AG09319 (cell line): ENCODE measurements around the gene QRSL1.

Source experiments
- DNase-seq: peaks from one replicate; pipeline ENCODE4 v3.0.0-alpha.2; 2010; ENCODE audit warnings: low read depth; ENCODE audit errors: extremely low read depth
- CTCF ChIP-seq: IDR thresholded peaks from 2 replicates; pipeline ENCODE4 v1.5.1; 2011; ENCODE audit warnings: low read depth, mild to moderate bottlenecking, inconsistent platforms, low read length, moderate library complexity

Gene QRSL1

GRCh38 chr6:106637717-106638341, 8.5 kb downstream of the QRSL1 start:
- TF ChIP-seq CTCF: no peak
- DNase-seq: no peak

GRCh38 chr6:106639812-106640211, 10.4 kb downstream of the QRSL1 start:
- no peak for TF ChIP-seq CTCF
- no peak for DNase-seq

- no peak for TF ChIP-seq CTCF
- no peak for DNase-seq
These were observed 13.1 kb downstream of the QRSL1 start for GRCh38 chr6:106642476-106642875.

- no peak for TF ChIP-seq CTCF
- DNase-seq: no peak
These were observed 13.7 kb downstream of the QRSL1 start for GRCh38 chr6:106643061-106643460.

- TF ChIP-seq CTCF: no peak
- DNase-seq: no peak
These were observed 19.4 kb downstream of the QRSL1 start for GRCh38 chr6:106648651-106649308.

- no peak for TF ChIP-seq CTCF
- no peak for DNase-seq
These were observed 29.1 kb downstream of the QRSL1 start for GRCh38 chr6:106658469-106658868.

GRCh38 chr6:106659859-106660258, 30.5 kb downstream of the QRSL1 start:
- DNase-seq: no peak
- TF ChIP-seq CTCF: no peak
